Measurements from ENCODE around the gene ANKS1A. TPM values are rescaled to one million over a fixed set of nuclear protein-coding genes. Genes with fewer than 3 reads are reported as not detected.

The ANKS1A gene
- total and polyA plus RNA-seq, 9 donors = 16.0 to 45.0 (median 27.3) TPM

GRCh38 chr6:34864007-34864406 is 25.0 kb upstream of the ANKS1A start:
- Histone ChIP-seq H3K36me3 (no peaks in the 10 kb centered on the region), H3K9me3 (no peaks in the 10 kb centered on the region), H3K27me3 (no peaks in the 10 kb centered on the region), H3K4me1 (ENCODE audit: insufficient read depth) (no peaks in the 10 kb centered on the region), H3K4me3 (no peak overlapping the region), H3K27ac (no peak overlapping the region)
- 81 to 93% (median 89%) methylated on average over 4 of the region's 4 CpGs for WGBS, 3 donors
- DNase-seq = no peak
- intact Hi-C loops (cut with DNase I) = loop anchor here in 1 of 4 donors (10.0 kb wide), 1 partner anchor 281 kb away; the partner anchor contains the start of gene TCP11
- no peak for TF ChIP-seq EP300 (IDR thresholded peaks at IDR 0.05)
- TF ChIP-seq POLR2A (IDR thresholded peaks at IDR 0.05) = no peak
- TF ChIP-seq CTCF (IDR thresholded peaks at IDR 0.05) = no peak

- 15 to 41% (median 24%) methylated on average over 3 of the region's 3 CpGs for WGBS, 3 donors
- H3K9me3 ChIP-seq = no peaks in the 10 kb centered on the region
- no peak for DNase-seq
- no peaks in the 10 kb centered on the region for H3K27me3 ChIP-seq
- intact Hi-C loops (cut with DNase I) = loop anchor here in 1 of 4 donors (10.0 kb wide), 1 partner anchor 280 kb away; the partner anchor contains the start of gene TCP11
- no peak overlapping the region for H3K27ac ChIP-seq
- no peaks in the 10 kb centered on the region for H3K36me3 ChIP-seq
- no peaks in the 10 kb centered on the region for H3K4me1 ChIP-seq (ENCODE audit: insufficient read depth)
- TF ChIP-seq EP300 (IDR thresholded peaks at IDR 0.05) = no peak
- TF ChIP-seq POLR2A (IDR thresholded peaks at IDR 0.05) = no peak
- TF ChIP-seq CTCF (IDR thresholded peaks at IDR 0.05) = no peak
- H3K4me3 ChIP-seq = no peak overlapping the region
Observed at GRCh38 chr6:34865107-34865506, 23.9 kb upstream of the ANKS1A start.

GRCh38 chr6:34866509-34866908 is 22.5 kb upstream of the ANKS1A start:
- no peaks in the 10 kb centered on the region for H3K27me3 ChIP-seq
- no peak overlapping the region for H3K27ac ChIP-seq
- H3K4me3 ChIP-seq = no peak overlapping the region
- intact Hi-C loops (cut with DNase I) = loop anchor here in 1 of 4 donors (10.0 kb wide), 1 partner anchor 278 kb away; the partner anchor contains the start of gene TCP11
- no peaks in the 10 kb centered on the region for H3K4me1 ChIP-seq (ENCODE audit: insufficient read depth)
- no peak for DNase-seq
- no peaks in the 10 kb centered on the region for H3K36me3 ChIP-seq
- no peak for TF ChIP-seq EP300 (IDR thresholded peaks at IDR 0.05)
- TF ChIP-seq CTCF (IDR thresholded peaks at IDR 0.05) = no peak
- TF ChIP-seq POLR2A (IDR thresholded peaks at IDR 0.05) = no peak
- 36 to 59% (median 44%) methylated on average over 3 of the region's 3 CpGs for WGBS, 3 donors
- H3K9me3 ChIP-seq = no peaks in the 10 kb centered on the region

GRCh38 chr6:34867484-34867883 is 21.6 kb upstream of the ANKS1A start:
- no peak for DNase-seq
- Histone ChIP-seq H3K9me3 (no peaks in the 10 kb centered on the region), H3K27me3 (no peaks in the 10 kb centered on the region), H3K4me1 (ENCODE audit: insufficient read depth) (no peaks in the 10 kb centered on the region), H3K4me3 (no peak overlapping the region), H3K36me3 (no peaks in the 10 kb centered on the region), H3K27ac (no peak overlapping the region)
- WGBS, 3 donors = 90 to 98% (median 95%) methylated on average over 3 of the region's 3 CpGs
- TF ChIP-seq CTCF (IDR thresholded peaks at IDR 0.05) = no peak
- TF ChIP-seq EP300 (IDR thresholded peaks at IDR 0.05) = no peak
- TF ChIP-seq POLR2A (IDR thresholded peaks at IDR 0.05) = no peak
- intact Hi-C loops (cut with DNase I) = loop anchor here in 1 of 4 donors (10.0 kb wide), 1 partner anchor 277 kb away; the partner anchor contains the start of gene TCP11

Measured in ovary (tissue), 9 donors.